H1 (cell line): Measurements from ENCODE around the gene AFTPH. TPM values are rescaled to one million over a fixed set of nuclear protein-coding genes. Genes with fewer than 3 reads are reported as not detected.

Experiments used
- CTCF ChIA-PET: fragments of 300-600 bp; sonication (Branson Sonifier 250); formaldehyde crosslinking; loops from one replicate; lab custom pipeline; 2021; ENCODE audit not compliant: partially characterized antibody; lab: Charles Lee
- POLR2A ChIA-PET: fragments of 300-600 bp; sonication (Branson Sonifier 250); formaldehyde crosslinking; loops from one replicate; lab custom pipeline; 2021; ENCODE audit warnings: inconsistent platforms; ENCODE audit not compliant: partially characterized antibody; lab: Charles Lee
- DNase-seq, 2 experiments: peaks; one replicate each; pipeline versions ENCODE4 v3.0.0 to v3.0.0-alpha.2; 2010 to 2022; ENCODE audit warnings: low spot score in 2 of 2, low read depth in 1 of 2, mixed read lengths in 1 of 2
- FAIRE-seq: peaks from 2 replicates; lab custom pipeline; 2011; peaks lifted over from hg19 to GRCh38; lab: Jason Lieb, UNC
- H2AFZ ChIP-seq: 2 replicates; pipeline ENCODE4 v1.8.1; 2012; ENCODE audit warnings: low read length, inconsistent platforms
- H2AK5ac ChIP-seq: 2 replicates; pipeline ENCODE4 v1.6.1; 2013; ENCODE audit warnings: low read depth, low read length
- H2BK120ac ChIP-seq: replicated peaks from 2 replicates; pipeline ENCODE3; 2013; ENCODE audit warnings: low read depth, low read length, inconsistent platforms
- H2BK12ac ChIP-seq: 2 replicates; pipeline ENCODE4 v1.6.1; 2013; ENCODE audit warnings: low read depth, low read length
- H2BK15ac ChIP-seq: 2 replicates; pipeline ENCODE4 v1.6.1; 2013; ENCODE audit warnings: low read length
- H2BK20ac ChIP-seq: 2 replicates; pipeline ENCODE4 v1.6.1; 2013; ENCODE audit warnings: low read length
- H2BK5ac ChIP-seq: 2 replicates; pipeline ENCODE4 v1.6.1; 2013; ENCODE audit warnings: low read depth, low read length
- H3K14ac ChIP-seq: 2 replicates; pipeline ENCODE4 v1.6.1; 2013; ENCODE audit warnings: inconsistent platforms; ENCODE audit not compliant: insufficient read length
- H3K18ac ChIP-seq: 2 replicates; pipeline ENCODE4 v1.6.1; 2013; ENCODE audit warnings: low read length; ENCODE audit errors: extremely low read depth
- H3K23ac ChIP-seq: 2 replicates; pipeline ENCODE4 v1.6.1; 2013; ENCODE audit warnings: inconsistent platforms; ENCODE audit not compliant: insufficient read length
- H3K23me2 ChIP-seq: 2 replicates; pipeline ENCODE4 v1.6.1; 2013; ENCODE audit warnings: low read depth, low read length
- H3K27ac ChIP-seq: 2 replicates; pipeline ENCODE4 v1.6.1; 2011; ENCODE audit warnings: low read depth, low read length, inconsistent platforms
- H3K27me3 ChIP-seq, 4 experiments: replicated peaks in 1 of 4; 1 replicate in 1 of 4; 2 replicates in 3 of 4; pipeline versions ENCODE4 v1.6.1 to v1.8.1; 2011 to 2013; ENCODE audit warnings: low read length in 3 of 4, mild to moderate bottlenecking in 3 of 4, inconsistent platforms in 2 of 4, mixed read lengths in 2 of 4, moderate library complexity in 1 of 4; ENCODE audit not compliant: control insufficient read depth in 3 of 4, insufficient read depth in 3 of 4; ENCODE audit errors: extremely low read depth in 1 of 4
- H3K36me3 ChIP-seq, 4 experiments: 2 replicates each; pipeline versions ENCODE4 v1.6.1 to v1.8.1; 2011 to 2013; ENCODE audit warnings: mild to moderate bottlenecking in 4 of 4, low read length in 3 of 4, moderate library complexity in 2 of 4, control low read depth in 1 of 4, inconsistent platforms in 1 of 4; ENCODE audit not compliant: insufficient read depth in 4 of 4, control insufficient read depth in 2 of 4
- H3K4ac ChIP-seq: replicated peaks from 2 replicates; pipeline ENCODE3; 2013; ENCODE audit warnings: low read length, low read depth, mixed read lengths, inconsistent platforms; ENCODE audit not compliant: insufficient read length
- H3K4me1 ChIP-seq, 4 experiments: replicated peaks in 1 of 4; 1 replicate in 1 of 4; 2 replicates in 3 of 4; pipeline versions ENCODE4 v1.6.1 to v1.8.1; 2011 to 2013; ENCODE audit warnings: low read length in 3 of 4, inconsistent platforms in 2 of 4, mixed read lengths in 1 of 4; ENCODE audit not compliant: insufficient read depth in 4 of 4, control insufficient read depth in 3 of 4
- H3K4me2 ChIP-seq, 2 experiments: 2 replicates each; pipeline versions ENCODE4 v1.6.1 to v1.8.1; 2011 to 2013; ENCODE audit warnings: low read depth in 2 of 2, low read length in 2 of 2, control low read depth in 1 of 2, inconsistent platforms in 1 of 2, mild to moderate bottlenecking in 1 of 2; ENCODE audit not compliant: insufficient read depth in 1 of 2
- H3K4me3 ChIP-seq, 4 experiments: fragments of 200-600, 300-600 bp in 1 of 4; sonication (generic), shearing (Covaris generic), sonication (Bioruptor Twin) in 1 of 4; 2 replicates each; pipeline versions ENCODE4 v1.5.1 to v1.8.1; 2011 to 2016; ENCODE audit warnings: low read length in 4 of 4, low read depth in 3 of 4, control low read depth in 2 of 4, inconsistent platforms in 2 of 4, mild to moderate bottlenecking in 2 of 4, mixed read lengths in 1 of 4, moderate library complexity in 1 of 4; ENCODE audit not compliant: insufficient read depth in 2 of 4; ENCODE audit errors: extremely low read depth in 1 of 4
- H3K56ac ChIP-seq: replicated peaks from 2 replicates; pipeline ENCODE3; 2013; ENCODE audit warnings: low read depth, mild to moderate bottlenecking, mixed read lengths, low read length, inconsistent platforms; ENCODE audit not compliant: insufficient read length
- H3K79me1 ChIP-seq: 2 replicates; pipeline ENCODE4 v1.6.1; 2013; ENCODE audit warnings: low read depth, low read length, control low read depth
- H3K79me2 ChIP-seq, 2 experiments: 2 replicates each; pipeline versions ENCODE4 v1.6.1 to v1.8.1; 2012 to 2013; ENCODE audit warnings: low read length in 2 of 2, mild to moderate bottlenecking in 2 of 2, inconsistent platforms in 1 of 2; ENCODE audit not compliant: insufficient read depth in 2 of 2, control insufficient read depth in 1 of 2
- H3K9ac ChIP-seq, 4 experiments: replicated peaks in 1 of 4; 1 replicate in 1 of 4; 2 replicates in 3 of 4; pipeline versions ENCODE4 v1.6.1 to v1.8.1; 2011 to 2013; ENCODE audit warnings: low read depth in 3 of 4, low read length in 3 of 4, control low read depth in 2 of 4, mild to moderate bottlenecking in 2 of 4, moderate library complexity in 2 of 4, inconsistent platforms in 1 of 4; ENCODE audit errors: extremely low read depth in 1 of 4
- H3K9me3 ChIP-seq, 2 experiments: 2 replicates each; pipeline versions ENCODE4 v1.6.1 to v1.8.1; 2012 to 2013; ENCODE audit warnings: mild to moderate bottlenecking in 2 of 2, moderate library complexity in 2 of 2, control low read depth in 1 of 2, inconsistent platforms in 1 of 2, low read depth in 1 of 2, low read length in 1 of 2, mixed read lengths in 1 of 2; ENCODE audit not compliant: insufficient read depth in 2 of 2
- H4K20me1 ChIP-seq, 2 experiments: replicated peaks in 1 of 2; 2 replicates each; pipeline versions ENCODE3 to v1.8.1; 2011 to 2013; ENCODE audit warnings: inconsistent platforms in 2 of 2, low read length in 2 of 2, mild to moderate bottlenecking in 1 of 2; ENCODE audit not compliant: insufficient read depth in 2 of 2, control insufficient read depth in 1 of 2
- H4K5ac ChIP-seq: 2 replicates; pipeline ENCODE4 v1.6.1; 2013; ENCODE audit warnings: low read length, low read depth, mixed read lengths, inconsistent platforms; ENCODE audit not compliant: insufficient read length
- H4K8ac ChIP-seq: 2 replicates; pipeline ENCODE4 v1.8.0; 2013; ENCODE audit warnings: mild to moderate bottlenecking, moderate library complexity, low read length, inconsistent platforms; ENCODE audit not compliant: insufficient read depth; ENCODE audit errors: extremely low read depth
- H4K91ac ChIP-seq: replicated peaks from 2 replicates; pipeline ENCODE3; 2013; ENCODE audit warnings: low read length, mixed read lengths, inconsistent platforms; ENCODE audit not compliant: insufficient read length
- ASH2L ChIP-seq: fragments of 200-600, 300-600 bp; sonication (generic); IDR thresholded peaks from one replicate; pipeline ENCODE4 v1.7.1; 2017; ENCODE audit warnings: low read length
- BCL11A ChIP-seq, 2 experiments: IDR thresholded peaks; one replicate each; pipeline ENCODE4 v1.6.1; 2011; ENCODE audit warnings: low read depth in 2 of 2, low read length in 2 of 2, mild to moderate bottlenecking in 2 of 2
- E2F6 ChIP-seq: IDR thresholded peaks from 2 replicates; pipeline ENCODE4 v1.6.1; 2012; ENCODE audit warnings: inconsistent platforms
- EP300 ChIP-seq, 2 experiments: IDR thresholded peaks; 1 replicate in 1 of 2; 2 replicates in 1 of 2; pipeline ENCODE4 v1.6.1; 2011 to 2012; ENCODE audit warnings: low read depth in 2 of 2, low read length in 2 of 2, mild to moderate bottlenecking in 2 of 2, borderline replicate concordance in 1 of 2, inconsistent platforms in 1 of 2, moderate library complexity in 1 of 2
- EZH2 ChIP-seq: fragments of 200-600 bp; sonication (generic); IDR thresholded peaks from 2 replicates; pipeline ENCODE4 v1.7.1; 2012; ENCODE audit warnings: low read depth, mild to moderate bottlenecking, moderate library complexity, low read length, inconsistent platforms; ENCODE audit not compliant: severe bottlenecking
- JUN ChIP-seq: IDR thresholded peaks from 2 replicates; pipeline ENCODE4 v1.6.1; 2011; ENCODE audit warnings: low read depth, mild to moderate bottlenecking, improper control_type of control experiment, low read length
- KDM5A ChIP-seq: fragments of 200-600 bp; IDR thresholded peaks from 2 replicates; pipeline ENCODE4 v1.7.1; 2012; ENCODE audit warnings: mild to moderate bottlenecking, low read length, inconsistent platforms, mixed read lengths
- NRF1 ChIP-seq: IDR thresholded peaks from 2 replicates; pipeline ENCODE4 v1.6.1; 2011; ENCODE audit warnings: mild to moderate bottlenecking, low read depth, low read length, improper control_type of control experiment
- RAD21 ChIP-seq, 2 experiments: IDR thresholded peaks in 1 of 2; conservative IDR thresholded peaks in 1 of 2; 2 replicates each; pipeline ENCODE4 v1.6.1; 2011; ENCODE audit warnings: low read depth in 2 of 2, low read length in 2 of 2, improper control_type of control experiment in 1 of 2, inconsistent platforms in 1 of 2, mild to moderate bottlenecking in 1 of 2, moderate library complexity in 1 of 2
- SIX5 ChIP-seq: IDR thresholded peaks from 2 replicates; pipeline ENCODE4 v1.6.1; 2011; ENCODE audit warnings: mild to moderate bottlenecking, low read depth, low read length
- SRF ChIP-seq: IDR thresholded peaks from 2 replicates; pipeline ENCODE4 v1.6.1; 2011; ENCODE audit warnings: mild to moderate bottlenecking, low read depth, low read length, moderate library complexity
- USF2 ChIP-seq: IDR thresholded peaks from 2 replicates; pipeline ENCODE4 v1.6.1; 2011; ENCODE audit warnings: low read length, improper control_type of control experiment
- WGBS, 2 experiments: shearing (Covaris generic) in 1 of 2; methylation state at CpG; one replicate each; pipeline versions ENCODE4 v1.1.6 to v1.1.7; 2013 to 2015; ENCODE audit warnings: low lambda C conversion rate in 2 of 2, mixed read lengths in 2 of 2, inconsistent platforms in 1 of 2, low coverage in 1 of 2, missing lambda C conversion rate in 1 of 2; ENCODE audit not compliant: insufficient replicate concordance in 2 of 2, insufficient coverage in 1 of 2, insufficient read length in 1 of 2; ENCODE audit errors: extremely low coverage in 1 of 2, missing lambda C conversion rate in 1 of 2; 5-methylcytosine and 5-hydroxymethylcytosine counted together
- polyA plus RNA-seq, 7 experiments: library from polyadenylated mRNA; depleted of rRNA in 3 of 7; stranded (reverse) in 5 of 7; unstranded in 2 of 7; fragments of >200 nt in 5 of 7; fragments of 200-250 nt in 2 of 7; gene quantifications; 1 replicate in 5 of 7; 2 replicates in 1 of 7; 4 replicates in 1 of 7; pipeline versions ENCODE4 v1.2.1 to v1.2.3, GENCODE V29; 2011 to 2013; ENCODE audit warnings: missing spikeins in 2 of 7, mixed read lengths in 2 of 7
- total RNA-seq: library from RNA; stranded (reverse); fragmentation: NEBNext Ultra II Directional; extraction: Animal tissue kit (Norgen Biotek cat#: 25700); gene quantifications from 2 replicates; pipeline ENCODE4 v1.2.1, GENCODE V29; 2021

Gene AFTPH
- total and polyA plus RNA-seq, 2 of the 8 experiments (the other 6 are each of a cell fraction or from before 2014, with no cell fraction given), result 7.3 to 15.0 TPM

- Histone ChIP-seq H4K91ac (no peak overlapping the region), H3K4me2 (no peak overlapping the region), H2BK120ac (no peak overlapping the region), H4K8ac (no peak overlapping the region), H3K4ac (no peak overlapping the region), H2AK5ac (no peak overlapping the region), H3K36me3 (no peaks in the 10 kb centered on the region), H3K14ac (no peak overlapping the region), H3K27ac (no peak overlapping the region), H3K9ac (no peak overlapping the region), H4K5ac (no peak overlapping the region), H3K79me1 (no peaks in the 10 kb centered on the region), H2BK12ac (no peak overlapping the region), H3K27me3 (peaks cover 0 to 3% (median 0%) of the 10 kb centered on the region in 4 experiments; a peak in 1 of 7 replicates), H2BK20ac (no peak overlapping the region), H3K56ac (no peak overlapping the region), H3K23me2 (no peaks in the 10 kb centered on the region), H2AFZ (0 out of 2 replicates have a peak overlapping the region, but pooled peaks have one; percentile 51), H3K9me3 (no peaks in the 10 kb centered on the region), H3K4me1 (peaks cover 5 to 15% (median 11%) of the 10 kb centered on the region in 4 experiments), H3K79me2 (no peaks in the 10 kb centered on the region), H2BK15ac (no peak overlapping the region), H4K20me1 (no peaks in the 10 kb centered on the region), H3K23ac (no peak overlapping the region), H2BK5ac (no peak overlapping the region), H3K4me3 (no peak overlapping the region), H3K18ac (no peak overlapping the region)
- FAIRE-seq (no peak), DNase-seq (no peak)
- ChIA-PET CTCF (interaction anchor here (1.7 kb wide), 1 partner anchor 162 kb away, joined by 5 read pairs; no protein-coding TSS in a partner anchor), POLR2A (no interaction called here)
- 57% methylated on average over 3 of the region's 3 CpGs; no CpG with 5 or more reads in 1 of the 2 experiments for WGBS, 2 experiments
- TF ChIP-seq E2F6 (no peak), USF2 (no peak), RAD21 (IDR thresholded peaks at IDR 0.05 in 1 of 2, conservative IDR thresholded peaks at IDR 0.05 in 1 of 2; ENCODE audit: low read depth in 2 of 2, low read length in 2 of 2) (no peak), EP300 (IDR thresholded peaks at IDR 0.05; ENCODE audit: borderline replicate concordance in 1 of 2, low read depth in 2 of 2, low read length in 2 of 2) (no peak), BCL11A (IDR thresholded peaks at IDR 0.05; ENCODE audit: low read depth in 2 of 2, low read length in 2 of 2) (no peak), NRF1 (no peak), EZH2 (no peak), ASH2L (no peak), JUN (no peak), SIX5 (no peak), KDM5A (no peak), SRF (no peak)
Measured at GRCh38 chr2:64492821-64493220, 31.3 kb upstream of the AFTPH start.
